Measurements from ENCODE around the gene RETREG3.
"Not testable (repeated sequence)": the region's sequence is repeated elsewhere in the genome, so short reads cannot be mapped to it uniquely, and the experiment has no call there.

The RETREG3 gene, protein sequence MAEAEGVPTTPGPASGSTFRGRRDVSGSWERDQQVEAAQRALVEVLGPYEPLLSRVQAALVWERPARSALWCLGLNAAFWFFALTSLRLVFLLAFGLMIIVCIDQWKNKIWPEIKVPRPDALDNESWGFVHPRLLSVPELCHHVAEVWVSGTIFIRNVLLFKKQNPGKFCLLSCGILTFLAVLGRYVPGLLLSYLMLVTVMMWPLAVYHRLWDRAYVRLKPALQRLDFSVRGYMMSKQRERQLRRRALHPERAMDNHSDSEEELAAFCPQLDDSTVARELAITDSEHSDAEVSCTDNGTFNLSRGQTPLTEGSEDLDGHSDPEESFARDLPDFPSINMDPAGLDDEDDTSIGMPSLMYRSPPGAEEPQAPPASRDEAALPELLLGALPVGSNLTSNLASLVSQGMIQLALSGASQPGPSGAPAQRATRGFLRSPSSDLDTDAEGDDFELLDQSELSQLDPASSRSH

DNA sequence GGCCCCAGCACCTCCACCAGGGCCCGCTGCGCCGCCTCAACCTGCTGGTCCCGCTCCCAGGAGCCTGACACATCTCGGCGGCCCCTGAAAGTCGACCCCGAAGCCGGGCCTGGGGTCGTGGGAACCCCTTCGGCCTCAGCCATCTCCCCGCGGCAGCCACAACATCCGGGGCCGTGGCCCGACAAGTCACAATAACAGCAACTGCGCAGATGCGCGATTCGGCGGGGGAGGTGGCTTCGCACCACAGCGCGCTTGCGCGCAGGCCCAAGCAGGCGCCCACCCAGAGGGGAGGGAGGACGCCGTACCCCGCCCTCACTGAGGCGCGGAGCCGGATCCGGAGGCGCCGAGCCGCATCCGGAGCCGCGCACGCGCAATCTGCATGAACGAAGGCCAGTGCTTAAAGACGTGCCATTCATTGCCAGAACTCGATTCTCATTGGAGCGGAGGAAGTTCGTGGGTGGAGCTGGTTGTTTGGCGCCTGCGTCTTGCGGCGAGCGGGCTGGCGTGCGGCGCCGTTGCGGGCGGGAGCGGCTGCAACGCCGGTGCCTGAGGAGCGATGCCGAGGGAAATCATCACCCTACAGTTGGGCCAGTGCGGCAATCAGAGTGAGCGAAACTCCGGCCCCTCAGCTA, at the start of gene RETREG3, which contains the start of gene TUBG1:
Gene RETREG3, minus strand, starts transcription at position 193 of the 632 bp plus-strand sequence. Its CDS starts 50 bp downstream, at position 143.
Gene TUBG1, plus strand, starts transcription at position 502 of the 632 bp plus-strand sequence. Its CDS starts 55 bp downstream, at position 557.
- peak; percentile 98 for DNase-seq

DNA sequence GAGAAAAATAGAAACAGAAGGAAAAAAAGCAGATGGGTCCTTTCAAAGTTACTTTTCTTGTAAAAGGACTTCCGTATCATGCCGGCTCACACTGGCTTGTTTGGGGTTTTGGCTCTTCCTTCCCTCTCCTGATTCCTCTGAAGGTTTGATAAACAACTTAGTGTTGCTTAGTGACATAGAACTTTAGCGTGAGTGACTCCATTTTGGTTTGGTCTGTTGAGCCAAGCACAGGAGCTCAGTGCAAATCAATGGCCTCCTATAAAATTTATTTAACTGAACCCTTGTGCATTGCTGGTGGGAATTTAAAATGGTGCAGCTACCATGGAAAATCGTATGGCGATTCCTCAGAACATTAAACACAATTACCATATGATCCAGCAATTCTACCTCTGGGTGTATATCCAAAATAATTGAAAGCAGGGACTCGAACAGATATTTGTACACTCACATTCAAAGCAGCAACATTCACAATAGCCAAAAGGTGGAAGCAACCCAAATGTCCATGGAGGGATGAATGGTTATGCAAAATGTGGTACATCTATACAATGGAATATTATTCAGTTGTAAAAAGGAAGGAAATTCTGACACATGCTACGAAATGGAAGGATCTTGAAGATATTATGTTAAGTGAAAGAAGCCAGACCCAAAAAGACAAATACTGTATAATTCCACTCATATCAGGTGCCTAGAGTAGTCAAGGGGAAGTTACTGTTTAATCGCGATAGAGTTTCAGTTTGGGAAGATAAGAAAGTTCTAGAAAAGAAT, 48.8 kb upstream of the RETREG3 start:
- no peak for DNase-seq

DNA sequence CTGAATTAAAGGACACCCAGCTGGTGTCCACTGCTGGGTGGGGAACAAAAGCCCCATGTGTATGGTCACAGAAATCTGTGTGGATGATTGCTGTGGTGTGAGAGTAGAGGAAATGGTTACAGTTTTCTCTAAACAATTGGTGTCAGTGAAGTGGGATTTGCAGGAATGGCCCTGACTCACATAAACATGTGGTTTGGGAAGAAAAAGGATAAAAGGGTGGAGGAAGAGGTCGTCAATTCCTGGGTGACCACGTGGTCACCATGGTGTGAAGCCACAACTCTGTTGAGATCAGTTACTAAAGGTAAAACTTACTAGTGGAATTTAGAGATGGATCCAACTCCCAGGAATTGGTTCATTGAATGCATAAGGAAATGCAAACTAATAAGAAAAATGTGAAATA, 46.4 kb upstream of the RETREG3 start:
- DNase-seq: no peak

DNA sequence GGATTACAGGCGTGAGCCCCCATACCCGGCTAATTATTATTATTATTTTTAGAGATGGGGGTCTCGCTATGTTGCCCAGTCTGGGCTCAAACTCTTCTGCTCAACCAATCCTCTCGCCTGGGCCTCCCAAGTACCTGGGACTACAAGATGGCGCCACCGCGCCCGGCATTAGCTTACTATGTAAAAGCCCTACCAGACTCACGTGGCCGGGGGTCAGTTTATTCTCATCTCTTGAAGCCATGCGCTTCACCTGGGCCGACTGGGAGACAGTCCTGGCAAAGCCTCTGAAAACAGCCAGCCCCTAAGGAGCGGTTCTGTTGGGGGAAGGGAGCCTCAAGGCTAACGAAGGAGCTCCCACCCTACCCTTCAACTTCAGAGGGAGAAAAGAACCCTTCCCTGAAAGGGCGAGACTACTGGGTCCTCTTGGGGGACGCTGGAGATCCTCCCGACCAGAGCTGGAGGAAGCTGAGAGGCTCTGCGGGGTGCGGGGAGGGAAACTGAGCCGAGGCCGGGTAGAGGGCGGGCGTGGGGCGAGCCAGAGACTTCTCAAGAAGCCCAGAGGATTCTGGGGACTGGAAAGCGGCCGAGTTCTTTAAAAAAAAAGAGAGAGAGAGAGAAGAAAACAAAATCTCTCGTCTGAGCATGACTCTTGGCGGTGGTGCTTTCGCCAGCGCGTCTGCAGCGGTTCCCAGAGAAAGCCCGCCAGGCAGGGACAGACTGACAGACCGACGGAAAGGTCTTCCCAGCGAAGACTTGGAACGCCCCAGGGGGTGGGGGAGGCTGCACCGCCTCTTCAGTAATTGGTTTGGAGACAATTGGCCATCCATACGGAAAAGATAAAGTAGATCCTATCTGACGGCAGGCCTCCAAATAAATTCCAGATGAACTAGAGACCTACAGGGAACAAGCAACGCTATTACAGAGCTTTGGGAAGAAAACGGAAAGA, 44.3 kb upstream of the RETREG3 start:
- no peak for DNase-seq

DNA sequence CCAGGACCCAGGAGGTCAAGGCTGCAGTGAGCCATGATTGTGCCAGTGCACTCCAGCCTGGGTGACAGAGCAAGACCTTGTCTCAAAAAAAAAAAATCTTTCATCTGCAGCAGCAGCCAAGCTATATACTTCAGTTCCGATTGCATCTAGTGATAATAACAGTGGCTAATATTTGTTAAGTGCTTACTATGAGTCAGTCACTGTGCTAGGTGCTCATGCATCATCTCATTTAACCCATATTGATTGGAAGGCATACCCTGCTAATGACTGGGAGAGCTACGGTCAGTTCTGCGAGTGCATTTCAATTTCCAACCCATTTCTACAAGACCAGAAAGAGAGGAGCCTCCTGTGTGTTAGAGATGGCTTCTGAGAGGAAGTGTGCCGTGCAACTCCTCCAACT, 42.2 kb upstream of the RETREG3 start:
- no peak for DNase-seq

DNA sequence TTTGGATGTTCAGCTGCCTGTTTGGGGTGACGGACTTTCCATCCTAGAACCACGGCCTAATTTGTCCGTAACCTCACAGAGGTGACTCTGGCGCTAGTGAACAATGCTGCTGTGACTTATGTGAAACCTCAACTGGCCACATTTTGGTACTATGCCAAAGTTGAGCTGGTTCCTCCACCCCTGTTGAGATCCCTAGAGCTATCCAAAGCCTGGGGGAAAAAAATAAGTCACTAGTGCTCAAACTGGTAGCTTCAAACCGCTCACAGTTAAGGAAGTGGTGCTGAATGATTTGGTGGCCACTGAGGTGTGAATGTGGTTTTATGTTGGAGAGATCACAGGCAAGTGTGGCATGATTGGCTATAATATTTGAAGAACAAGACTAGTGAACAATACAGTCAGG, 38.6 kb upstream of the RETREG3 start:
- no peak for DNase-seq

DNA sequence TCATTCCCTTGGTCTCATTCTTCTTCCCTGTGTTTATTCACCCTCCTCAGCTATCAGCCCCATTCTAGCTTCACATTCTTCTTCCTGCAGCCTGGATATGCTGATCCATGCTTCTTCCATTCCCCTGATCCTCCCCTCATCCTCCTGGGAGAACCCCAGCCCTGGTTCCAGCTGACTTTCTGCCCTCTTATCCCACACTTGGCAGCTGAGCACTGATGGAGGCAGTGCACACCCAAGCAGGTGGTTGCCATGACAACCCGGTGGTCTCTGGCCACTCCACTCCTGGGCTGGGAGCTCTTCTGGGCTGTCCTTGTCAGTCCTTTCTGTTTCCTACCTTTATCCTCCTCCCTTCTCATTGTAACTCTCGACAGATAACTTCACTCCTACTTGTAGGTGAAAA, 33.2 kb upstream of the RETREG3 start:
- no peak for DNase-seq

DNA sequence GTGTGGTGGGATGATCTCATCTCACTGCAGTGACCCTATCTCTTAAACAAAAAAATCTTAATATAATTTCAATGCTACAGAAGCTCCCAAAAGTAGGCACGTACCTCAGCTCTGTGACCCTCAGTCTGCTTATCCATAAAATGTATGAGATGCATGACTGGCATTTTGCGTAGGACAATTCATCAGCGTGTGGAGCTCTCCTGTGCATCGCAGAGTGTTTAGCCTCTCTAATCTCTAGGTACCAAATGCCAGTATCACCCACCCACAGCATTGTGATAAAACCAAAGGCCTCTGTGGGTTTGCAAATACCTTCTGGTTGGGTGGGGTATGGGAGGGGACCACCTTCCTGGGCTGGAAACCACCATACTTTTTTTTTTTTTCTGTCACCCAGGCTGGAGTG, 30.9 kb upstream of the RETREG3 start:
- no peak for DNase-seq

DNA sequence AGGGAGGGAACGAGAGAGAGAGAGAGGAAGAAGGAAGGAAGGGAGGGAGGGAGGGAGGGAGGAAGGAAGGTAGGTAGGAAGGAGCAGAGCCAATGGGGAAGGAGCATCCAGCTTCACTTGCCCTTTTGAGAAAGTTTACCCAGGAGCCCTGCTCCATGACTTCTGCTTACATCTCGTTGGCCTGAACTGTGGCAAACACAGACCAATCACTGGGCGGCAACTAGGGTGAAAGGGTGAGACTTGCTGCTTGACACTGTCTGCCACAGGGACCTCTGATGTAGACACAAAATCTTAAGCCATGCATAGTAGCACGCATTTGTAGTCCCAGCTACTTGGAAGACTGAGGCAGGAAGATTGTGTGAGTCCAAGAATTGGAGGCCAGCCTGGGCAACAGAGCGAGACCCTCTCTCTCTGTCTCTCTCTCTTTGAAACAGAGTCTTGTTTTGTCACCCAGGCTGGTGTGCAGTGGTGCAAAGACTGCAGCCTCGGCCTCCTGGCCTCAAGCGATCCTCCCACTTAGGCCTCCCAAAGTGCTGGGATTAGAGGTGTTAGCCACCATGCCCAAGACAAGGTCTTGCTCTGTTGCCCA, 30.4 kb upstream of the RETREG3 start:
- DNase-seq: no peak

DNA sequence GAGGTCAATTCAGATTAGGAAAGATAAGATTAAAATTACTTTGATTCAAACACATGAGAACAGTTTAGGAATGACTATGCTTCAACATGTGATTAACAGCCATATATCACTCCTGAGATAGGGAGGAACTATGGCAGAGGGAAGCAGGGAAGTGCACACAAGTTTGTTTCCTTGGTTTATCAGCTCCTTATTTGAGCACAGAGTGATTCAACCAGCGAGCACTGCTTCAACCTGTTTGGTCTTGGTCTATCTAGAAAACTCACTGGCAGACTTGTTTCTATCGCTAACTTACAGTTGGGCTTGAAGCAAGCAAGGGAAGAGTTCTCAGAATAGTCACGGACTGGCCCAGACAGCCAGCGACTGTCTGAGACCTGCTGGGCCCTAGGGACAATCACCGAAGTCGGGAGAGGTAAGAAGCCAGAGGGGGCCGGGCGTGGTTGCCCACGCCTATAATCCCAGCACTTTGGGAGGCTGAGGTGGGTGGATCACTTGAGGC, 23.8 kb upstream of the RETREG3 start:
- DNase-seq: no peak

DNA sequence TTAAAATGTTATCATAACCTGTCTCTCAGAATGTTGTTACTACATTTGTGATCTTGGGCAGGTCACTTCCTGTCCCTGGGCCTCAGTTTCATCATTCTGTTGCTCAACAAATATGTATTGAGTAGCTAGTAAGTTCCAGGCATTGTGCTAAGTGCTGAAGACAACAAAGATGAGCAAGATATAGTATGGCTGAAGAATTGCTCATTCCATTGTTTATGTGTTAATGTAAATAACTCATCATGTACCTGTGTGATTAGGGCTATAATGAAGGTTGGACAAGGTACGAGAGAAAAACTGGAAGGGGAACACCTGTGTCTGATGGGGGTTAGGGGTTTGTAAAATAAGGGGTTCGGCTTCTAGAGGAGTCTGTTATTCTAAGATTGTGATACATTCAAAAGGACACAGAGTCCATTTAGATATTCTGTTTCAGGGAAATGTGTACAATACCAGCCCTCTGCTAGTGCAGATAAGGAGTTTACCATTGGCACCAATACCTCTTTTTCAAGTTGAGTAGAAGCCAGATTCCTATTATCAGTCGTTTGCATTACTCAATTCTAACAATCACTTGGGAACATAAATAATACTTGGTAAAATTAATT, 20.3 kb upstream of the RETREG3 start:
- DNase-seq: no peak

DNA sequence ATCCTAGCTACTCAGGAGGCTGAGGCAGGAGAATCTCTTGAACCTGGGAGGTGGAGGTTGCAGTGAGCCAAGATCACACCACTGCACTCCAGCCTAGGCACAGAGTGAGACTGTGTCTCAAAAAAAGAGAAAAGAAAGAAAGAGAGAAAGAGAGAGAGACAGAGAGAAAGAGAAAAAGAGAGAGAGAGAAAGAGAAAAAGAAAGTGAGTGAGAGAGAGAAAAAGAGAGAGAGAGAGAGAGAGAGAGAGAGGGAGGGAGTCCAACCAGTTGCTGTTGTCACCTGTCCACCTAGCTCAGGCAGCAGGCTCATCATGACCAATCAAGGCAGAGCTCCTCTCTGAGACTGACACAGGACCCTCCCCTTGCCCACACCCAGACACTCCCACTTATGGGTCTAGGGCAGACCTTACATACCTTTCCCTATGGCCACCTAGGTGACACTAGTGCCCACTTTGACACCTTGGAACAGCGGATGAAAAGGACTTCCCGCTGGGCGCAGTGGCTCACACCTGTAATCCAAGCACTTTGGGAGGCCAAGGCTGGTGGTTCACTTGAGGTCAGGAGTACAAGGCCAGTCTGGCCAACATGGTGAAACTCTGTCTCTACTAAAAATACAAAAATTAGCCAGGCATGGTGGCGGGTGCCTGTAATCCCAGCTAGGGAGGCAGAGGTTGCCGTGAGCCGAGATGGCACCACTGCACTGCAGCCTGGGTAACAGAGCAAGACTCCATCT, 18.0 kb upstream of the RETREG3 start:
- DNase-seq: not testable (repeated sequence)

DNA sequence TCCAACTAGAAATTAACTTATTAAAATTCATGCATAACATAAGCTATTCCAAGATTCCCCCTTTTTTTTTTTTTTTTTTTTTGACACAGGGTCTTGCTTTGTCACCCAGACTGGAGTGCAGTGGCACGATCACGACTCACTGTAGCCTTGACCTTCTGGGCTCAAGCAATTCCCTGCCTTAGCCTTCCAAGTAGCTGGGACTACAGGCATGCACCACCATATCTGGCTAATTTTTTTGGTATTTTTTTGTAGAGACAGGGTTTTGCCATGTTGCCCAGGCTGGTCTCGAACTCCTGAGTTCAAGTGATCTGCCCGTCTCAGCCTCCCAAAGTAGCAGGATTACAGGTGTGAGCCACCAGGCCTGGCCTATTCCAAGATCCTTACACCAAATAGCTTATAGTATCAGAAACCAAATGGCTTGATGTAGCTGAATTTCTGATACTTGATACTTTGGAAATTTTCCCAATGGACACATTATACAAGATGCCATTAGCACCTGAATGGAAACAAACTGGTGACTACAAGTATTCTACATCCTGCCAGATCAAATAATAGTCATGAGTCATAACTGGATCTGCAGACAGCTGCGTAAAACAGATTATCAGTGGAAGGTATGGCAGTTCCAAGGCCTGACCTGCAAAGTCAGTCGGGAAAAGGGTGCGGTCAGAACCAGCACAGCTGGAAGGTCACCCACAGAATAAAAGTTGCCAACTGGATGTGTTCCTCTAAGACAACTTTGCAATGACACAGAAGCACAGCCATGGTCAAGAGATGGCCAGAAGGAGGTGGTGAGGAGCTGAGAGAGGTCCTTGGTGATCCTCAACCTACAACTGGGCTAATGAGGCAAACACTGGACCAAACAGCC, 14.8 kb upstream of the RETREG3 start:
- DNase-seq: no peak

DNA sequence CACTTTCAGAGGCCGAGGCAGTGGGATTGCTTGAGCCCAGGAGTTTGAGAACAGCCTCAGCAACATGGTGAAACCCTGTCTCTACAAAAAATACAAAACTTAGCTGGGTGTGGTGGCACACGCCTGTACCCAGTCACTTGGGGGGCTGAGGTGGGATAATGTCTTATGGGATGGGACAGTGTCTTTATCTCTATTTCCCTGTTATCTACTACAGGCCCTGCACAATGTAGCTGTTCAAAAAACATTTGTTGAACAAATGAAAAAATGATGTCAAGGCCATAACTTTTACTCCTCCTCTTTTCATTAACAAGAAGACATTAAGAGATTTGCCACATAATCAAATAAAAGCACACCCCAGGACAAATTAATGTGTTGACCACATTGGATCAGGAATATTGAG, 14.1 kb upstream of the RETREG3 start:
- no peak for DNase-seq

DNA sequence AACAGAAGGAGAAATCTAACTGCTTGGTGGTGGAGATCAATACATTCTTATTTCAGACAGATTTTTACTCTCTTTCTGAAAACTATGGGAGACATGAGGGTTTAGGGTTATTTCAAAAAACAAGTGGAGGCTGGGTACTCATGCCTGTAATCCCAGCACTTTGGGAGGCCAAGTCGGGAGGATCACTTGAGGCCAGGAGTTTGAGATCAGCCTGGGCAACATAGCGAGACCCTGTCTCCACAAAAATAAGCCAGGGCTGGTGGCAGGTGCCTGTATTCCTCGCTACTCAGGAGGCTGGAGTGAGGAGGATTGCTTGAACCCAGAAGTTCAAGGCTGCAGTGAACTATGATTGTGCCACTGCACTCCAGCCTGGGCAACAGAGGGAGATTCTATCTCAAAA, 12.8 kb upstream of the RETREG3 start:
- DNase-seq: not testable (repeated sequence)

DNA sequence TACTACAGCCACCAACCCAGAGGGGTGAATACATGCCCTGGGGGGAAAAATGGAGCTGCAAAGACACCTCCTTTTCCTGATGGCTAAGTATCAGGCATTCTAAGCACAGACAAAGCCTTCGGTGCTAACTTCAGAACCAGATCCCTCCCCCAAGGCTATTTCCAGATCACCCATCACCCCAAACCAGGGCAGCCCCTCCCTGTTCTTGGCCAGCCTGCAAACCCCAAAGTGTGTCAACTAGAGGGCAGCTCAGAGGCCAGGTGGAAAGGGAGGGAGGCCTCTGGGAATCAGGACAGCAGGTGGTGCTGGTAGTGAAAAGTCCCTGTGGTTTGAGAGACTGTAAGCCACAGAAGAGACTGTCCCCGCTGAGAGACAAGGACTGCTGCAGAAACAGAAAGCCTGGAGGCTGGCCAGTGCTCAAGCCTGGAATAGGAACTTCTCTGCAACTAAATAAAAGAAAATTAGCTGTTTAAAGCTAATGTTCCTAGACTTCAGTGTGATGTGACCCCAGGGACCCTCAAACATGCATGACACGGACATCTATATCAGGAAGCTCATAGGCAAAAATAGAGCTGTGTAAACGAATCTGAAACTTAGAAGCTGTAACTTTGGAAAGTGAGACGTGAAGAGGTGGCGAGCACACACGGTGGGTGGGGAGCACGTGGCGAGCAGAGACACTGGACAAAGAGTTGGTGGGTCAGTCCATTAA, 9.4 kb upstream of the RETREG3 start:
- DNase-seq: no peak

DNA sequence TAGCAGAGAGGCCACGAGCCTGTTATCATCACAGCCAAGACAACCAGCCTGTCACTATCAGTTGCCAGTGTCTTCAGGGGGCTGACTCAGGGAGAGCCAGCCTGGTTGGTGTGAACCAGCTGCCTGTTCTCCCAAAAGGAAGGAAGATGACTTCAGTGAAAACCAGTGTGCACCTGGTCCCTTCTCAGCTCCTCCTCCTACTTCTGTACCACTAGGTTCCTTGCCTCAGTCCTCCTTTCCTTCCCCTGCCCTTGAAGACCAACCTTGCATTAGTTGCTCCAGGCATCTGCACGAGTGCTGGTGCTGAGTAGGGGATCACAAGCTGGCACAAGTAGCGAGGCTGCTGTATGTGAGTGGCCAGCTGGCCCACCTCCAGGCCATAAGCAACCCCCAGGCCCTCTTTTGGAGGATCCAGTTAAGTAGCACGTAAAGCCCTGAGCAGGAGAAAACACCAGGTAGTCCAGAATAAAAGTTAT, 8.8 kb upstream of the RETREG3 start:
- no peak for DNase-seq

DNA sequence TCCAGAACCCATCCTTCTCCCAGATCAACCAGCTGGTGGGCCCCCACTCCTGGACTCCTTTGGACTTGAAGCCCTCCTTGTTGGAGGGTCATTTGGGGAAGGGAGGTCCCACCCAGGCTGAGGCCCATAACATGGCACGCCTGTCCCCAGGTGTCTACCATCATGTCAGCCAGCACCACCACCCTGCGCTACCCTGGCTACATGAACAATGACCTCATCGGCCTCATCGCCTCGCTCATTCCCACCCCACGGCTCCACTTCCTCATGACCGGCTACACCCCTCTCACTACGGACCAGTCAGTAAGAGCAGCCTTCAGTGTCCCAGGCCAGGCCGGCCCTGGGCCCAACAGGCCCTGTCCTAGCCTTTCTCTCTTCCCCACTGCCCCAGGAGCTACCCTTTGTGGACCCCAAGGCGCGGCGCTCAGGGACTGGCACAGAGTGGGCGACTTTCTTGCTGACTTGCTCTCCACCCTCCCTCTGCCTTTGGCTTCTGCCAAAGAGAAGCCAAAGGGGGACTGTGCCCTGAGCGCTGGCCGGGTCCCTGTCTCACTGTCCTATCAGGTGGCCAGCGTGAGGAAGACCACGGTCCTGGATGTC, 4.6 kb upstream of the RETREG3 start:
- DNase-seq: no peak

Data from NCI-H1694 (cell line).